GM12873 (cell line): Measurements from ENCODE around the gene CABP7.

Experiments
- TF ChIP-seq, protein P1 (sequence below): IDR thresholded peaks from 2 replicates; pipeline ENCODE4 v1.5.1; 2012; ENCODE audit warnings: low read depth, mild to moderate bottlenecking, moderate library complexity, low read length, control low read depth; ENCODE audit not compliant: insufficient read depth; ENCODE audit errors: missing control alignments

The CABP7 gene

DNA sequence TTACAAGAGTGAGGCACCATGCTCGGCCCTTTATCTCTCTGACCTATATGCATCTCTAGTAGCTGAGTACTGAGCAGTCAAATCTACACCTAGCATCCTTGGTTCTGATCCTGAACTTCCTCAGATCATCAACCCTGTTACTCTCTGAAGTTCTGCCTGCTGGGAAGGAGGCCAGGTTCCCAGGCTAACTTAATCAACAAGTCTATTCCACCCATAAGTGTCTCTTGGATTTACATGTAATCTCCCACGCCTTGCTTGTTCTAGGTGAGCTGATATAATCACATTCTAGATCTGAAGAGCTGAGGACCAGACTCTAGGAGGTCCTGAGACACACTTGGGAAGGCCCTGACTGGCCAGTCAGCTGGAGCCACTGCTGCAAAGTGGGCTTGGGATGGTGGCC, 22.1 kb downstream of the CABP7 start:
- TF ChIP-seq, protein P1, sequence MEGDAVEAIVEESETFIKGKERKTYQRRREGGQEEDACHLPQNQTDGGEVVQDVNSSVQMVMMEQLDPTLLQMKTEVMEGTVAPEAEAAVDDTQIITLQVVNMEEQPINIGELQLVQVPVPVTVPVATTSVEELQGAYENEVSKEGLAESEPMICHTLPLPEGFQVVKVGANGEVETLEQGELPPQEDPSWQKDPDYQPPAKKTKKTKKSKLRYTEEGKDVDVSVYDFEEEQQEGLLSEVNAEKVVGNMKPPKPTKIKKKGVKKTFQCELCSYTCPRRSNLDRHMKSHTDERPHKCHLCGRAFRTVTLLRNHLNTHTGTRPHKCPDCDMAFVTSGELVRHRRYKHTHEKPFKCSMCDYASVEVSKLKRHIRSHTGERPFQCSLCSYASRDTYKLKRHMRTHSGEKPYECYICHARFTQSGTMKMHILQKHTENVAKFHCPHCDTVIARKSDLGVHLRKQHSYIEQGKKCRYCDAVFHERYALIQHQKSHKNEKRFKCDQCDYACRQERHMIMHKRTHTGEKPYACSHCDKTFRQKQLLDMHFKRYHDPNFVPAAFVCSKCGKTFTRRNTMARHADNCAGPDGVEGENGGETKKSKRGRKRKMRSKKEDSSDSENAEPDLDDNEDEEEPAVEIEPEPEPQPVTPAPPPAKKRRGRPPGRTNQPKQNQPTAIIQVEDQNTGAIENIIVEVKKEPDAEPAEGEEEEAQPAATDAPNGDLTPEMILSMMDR = no peak

DNA sequence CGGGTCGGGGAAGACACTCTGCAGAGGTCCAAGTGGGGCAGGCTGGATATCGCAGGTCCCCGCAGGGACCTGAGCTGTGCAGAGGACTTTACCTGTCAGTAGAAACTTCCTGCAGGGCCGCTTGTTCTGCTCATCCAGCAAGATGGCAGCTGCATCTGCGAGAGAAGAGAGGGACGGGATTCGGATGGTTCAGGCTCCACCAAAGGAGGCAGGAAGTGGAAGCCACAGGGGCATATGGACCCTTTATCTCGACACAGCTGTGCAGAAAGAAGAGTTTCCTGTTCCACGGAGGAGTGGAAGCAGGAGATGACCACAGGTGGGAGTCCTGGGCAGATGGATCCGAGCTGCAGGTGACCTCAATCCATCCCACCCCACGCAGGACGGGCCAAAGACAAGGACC, 22.5 kb downstream of the CABP7 start:
- TF ChIP-seq, protein P1 = no peak

DNA sequence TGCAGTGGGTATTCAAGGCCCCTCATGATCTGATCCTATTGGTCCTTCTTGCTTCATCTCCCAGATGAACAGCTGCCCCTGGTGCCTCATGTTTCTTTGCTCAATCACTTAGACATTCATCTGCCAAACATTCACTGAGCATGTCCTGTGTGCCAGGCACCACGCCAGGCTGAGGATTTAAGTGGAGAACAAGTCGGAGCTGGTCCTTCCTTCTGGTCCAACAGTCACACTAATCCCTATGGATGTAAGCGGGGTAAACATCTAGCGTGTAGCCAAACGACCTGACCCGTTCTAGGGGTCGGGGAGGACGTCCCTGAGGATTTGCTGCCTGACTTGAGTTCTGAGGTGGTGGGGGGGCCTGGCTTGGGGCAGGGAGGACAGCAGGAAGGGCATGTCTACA, 25.1 kb downstream of the CABP7 start:
- TF ChIP-seq, protein P1 = no peak

DNA sequence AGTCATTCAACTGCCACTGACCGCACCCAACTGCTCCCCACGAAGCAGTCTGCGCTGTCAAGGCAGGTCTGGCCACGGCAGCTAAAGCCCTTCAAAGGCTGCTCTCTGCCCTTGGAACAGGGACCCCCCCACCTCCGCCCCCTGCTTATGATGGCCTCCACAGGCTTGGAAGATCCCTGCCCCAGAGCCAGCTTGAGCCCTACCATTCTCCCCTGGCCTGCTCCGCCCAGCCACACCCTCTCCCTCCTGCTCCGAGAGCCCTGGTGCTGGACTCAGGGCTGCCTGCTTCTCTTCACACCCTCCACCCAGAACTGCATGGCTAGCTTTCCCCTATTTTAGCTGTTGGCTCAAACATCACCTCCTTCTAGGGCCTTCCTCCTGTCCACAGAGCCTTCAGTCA, 28.0 kb downstream of the CABP7 start:
- TF ChIP-seq, protein P1 = no peak

DNA sequence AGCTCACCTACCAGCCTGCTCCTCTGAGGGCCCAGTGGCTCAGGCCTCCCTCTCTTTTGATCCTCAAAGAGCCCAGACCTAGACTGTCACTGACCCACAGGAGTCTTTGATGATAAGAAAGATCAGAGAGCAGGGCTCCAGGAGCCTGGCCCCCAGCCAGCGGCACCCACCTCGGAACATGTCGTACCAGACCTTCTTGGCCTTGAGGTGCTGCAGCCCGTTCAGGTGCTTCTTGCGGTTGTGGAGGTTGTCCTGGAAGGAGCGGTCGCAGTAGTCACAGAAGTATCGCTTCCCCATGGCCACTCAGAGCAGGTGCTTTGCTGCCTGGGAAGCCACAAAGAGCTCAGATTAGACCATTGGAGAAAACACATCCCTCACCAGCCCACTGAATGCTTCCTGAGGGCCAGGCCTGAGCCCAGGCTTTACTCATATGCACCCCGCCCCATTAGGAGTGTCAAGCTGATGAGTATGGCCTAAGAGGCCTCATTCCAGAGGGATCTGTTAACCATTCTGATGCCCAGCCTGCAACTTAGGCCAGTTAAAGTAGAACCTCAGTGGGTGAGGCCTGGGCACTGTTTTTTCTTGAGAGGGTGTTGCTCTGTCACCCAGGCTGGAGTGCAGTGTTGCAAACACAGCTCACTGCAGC, 28.6 kb downstream of the CABP7 start:
- TF ChIP-seq, protein P1 = no peak

DNA sequence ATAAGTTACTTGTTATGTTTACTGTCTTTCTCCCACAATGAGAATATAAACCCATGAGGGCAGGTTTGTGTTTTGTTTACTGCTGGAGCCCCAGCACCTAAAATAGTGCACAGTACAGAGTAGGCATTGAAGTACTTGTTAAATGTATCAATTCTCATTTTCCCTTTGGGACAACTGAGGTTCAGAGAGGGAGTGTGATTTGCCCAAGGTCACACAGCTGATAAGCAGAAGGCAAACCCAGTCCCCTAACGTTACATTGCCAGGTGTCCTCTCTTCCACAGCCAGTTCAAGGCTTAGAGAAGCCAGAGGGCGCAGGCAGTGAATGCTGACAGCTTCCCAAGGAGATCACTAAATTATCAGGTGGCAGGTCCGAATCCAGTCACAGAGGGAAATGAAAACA, 30.2 kb downstream of the CABP7 start:
- TF ChIP-seq, protein P1 = no peak

DNA sequence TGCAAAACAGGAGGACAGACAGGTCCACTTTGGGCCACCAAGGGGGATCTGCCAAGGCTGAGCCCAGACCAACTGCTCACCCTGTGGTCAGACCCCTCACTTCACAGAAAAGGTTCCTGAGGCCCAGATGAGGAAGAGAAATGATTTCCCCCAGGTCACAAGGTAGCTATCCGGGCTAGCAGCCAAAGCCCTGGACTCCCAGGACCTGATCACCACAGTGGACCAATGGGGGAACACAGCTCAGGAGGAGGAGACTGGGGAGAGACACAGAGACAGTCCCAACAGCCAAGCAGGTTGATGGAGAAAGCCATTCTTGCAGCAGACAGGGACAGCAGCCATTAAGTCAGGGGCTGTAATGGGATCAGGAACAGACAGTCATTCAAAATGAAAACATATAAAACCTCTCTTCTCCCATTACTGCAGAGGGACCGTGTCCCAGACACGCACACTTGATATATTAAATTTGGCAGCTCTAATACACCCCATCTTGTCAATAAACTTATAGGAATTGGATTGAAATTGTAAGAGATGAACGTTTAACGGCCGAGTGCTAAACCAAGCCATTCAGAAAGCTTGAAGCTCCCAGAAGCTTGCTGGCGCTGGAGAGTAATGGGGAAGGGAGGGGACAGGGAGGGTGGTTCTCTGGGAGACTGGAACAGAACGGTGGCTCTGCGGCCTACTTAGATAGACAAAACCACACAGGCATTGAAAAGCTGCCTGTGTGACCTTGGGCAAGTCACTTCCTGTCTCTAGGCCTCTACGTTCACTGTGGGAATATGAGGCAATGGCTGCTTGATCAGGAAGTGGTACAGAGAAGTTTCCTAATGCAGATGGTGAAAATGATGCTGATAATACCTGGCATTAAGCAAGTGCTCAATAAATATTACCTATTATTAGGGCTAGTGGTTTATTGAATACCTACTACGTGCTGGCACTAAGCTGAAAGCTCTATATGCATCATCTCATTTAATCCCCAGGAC, 31.0 kb downstream of the CABP7 start:
- TF ChIP-seq, protein P1 = no peak
